GM20000 (cell line): ENCODE measurements around the gene ODAPH.

Experiments used
- DNase-seq: peaks from one replicate; pipeline ENCODE4 v3.0.0; 2012; ENCODE audit warnings: low spot score
- TF ChIP-seq, protein P1 (sequence below): IDR thresholded peaks from 2 replicates; pipeline ENCODE4 v1.5.1; 2012; ENCODE audit warnings: mild to moderate bottlenecking, control low read depth; ENCODE audit errors: extremely low read depth, missing control alignments

The ODAPH gene

DNA sequence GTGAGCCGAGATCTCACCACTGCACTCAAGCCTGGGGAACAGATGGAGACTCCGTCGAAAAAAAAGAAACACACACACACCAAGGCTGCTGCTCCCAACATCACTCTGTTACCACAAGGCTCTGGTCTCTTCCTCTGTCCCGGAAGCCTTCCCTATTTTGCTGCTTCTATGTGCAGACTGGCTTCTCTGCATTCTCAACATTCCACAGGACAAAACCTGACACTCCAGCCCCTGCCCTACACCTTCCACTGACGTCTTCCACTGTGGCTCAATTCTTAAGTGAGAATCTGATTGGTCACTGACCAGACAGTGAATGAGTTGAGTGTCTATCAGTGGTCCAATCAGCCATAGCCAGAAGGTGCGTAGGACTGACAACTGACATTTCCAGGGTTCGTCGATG lies 5.9 kb downstream of the ODAPH start:
- no peak for DNase-seq

DNA sequence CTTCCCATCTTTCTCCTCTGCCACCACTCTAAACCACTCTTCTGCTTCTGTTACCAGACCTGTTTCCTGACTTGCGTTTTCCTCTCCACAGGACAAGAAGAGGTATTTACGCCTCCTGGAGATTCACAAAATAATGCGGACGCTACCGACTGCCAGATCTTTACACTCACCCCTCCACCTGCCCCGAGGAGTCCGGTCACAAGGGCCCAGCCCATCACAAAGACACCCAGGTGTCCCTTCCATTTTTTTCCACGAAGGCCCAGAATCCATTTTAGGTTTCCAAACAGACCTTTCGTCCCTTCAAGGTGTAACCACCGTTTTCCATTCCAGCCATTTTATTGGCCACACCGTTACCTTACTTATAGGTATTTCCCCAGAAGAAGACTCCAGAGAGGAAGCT lies 8.2 kb downstream of the ODAPH start:
- DNase-seq = no peak
- TF ChIP-seq, protein P1, sequence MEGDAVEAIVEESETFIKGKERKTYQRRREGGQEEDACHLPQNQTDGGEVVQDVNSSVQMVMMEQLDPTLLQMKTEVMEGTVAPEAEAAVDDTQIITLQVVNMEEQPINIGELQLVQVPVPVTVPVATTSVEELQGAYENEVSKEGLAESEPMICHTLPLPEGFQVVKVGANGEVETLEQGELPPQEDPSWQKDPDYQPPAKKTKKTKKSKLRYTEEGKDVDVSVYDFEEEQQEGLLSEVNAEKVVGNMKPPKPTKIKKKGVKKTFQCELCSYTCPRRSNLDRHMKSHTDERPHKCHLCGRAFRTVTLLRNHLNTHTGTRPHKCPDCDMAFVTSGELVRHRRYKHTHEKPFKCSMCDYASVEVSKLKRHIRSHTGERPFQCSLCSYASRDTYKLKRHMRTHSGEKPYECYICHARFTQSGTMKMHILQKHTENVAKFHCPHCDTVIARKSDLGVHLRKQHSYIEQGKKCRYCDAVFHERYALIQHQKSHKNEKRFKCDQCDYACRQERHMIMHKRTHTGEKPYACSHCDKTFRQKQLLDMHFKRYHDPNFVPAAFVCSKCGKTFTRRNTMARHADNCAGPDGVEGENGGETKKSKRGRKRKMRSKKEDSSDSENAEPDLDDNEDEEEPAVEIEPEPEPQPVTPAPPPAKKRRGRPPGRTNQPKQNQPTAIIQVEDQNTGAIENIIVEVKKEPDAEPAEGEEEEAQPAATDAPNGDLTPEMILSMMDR = no peak

More for the DNA sequence above, 5.9 kb downstream of the ODAPH start:
- TF ChIP-seq, protein P1 = no peak

GRCh38 chr4:75565481-75565880 lies 9.6 kb downstream of the ODAPH start:
- DNase-seq = no peak
- TF ChIP-seq, protein P1 = no peak

DNA sequence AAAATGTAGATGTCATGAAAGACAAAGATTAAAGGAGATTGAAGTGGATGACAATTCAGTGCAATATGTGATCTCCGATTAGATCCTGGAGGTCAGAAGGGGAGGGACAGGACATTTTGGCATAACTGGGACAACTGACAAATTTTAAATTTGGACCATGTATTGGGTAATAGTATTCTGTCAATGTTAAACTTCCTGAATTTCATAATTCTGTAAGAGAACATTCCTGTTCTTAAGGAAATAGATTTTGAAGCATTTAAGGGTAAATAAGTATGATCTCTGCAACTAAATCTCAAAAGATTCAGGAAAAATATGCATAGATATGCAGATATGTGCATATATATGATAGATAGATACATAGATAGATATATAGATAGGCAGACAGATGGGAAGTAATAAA lies 11.0 kb downstream of the ODAPH start:
- DNase-seq = no peak
- TF ChIP-seq, protein P1 = no peak

DNA sequence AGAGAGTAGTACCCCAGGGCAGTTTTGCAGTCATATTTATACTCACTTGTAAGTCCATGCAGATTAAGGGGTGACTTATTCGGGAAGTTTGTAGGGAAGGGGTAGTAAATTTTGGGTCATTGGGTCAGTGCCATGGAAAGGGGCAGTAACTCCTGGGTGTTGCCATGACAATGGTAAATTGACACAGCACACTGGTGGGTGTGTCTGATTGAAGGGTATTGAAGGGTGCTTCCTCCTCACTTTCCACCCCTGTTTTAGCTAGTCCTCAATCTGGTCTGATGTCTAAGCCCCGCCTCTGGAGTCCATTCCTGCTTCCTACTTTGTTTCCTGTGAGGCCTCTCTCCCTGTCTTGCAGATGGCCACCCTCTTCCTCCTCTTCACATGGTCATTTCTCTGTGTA lies 11.9 kb downstream of the ODAPH start:
- no peak for DNase-seq
- TF ChIP-seq, protein P1 = no peak

DNA sequence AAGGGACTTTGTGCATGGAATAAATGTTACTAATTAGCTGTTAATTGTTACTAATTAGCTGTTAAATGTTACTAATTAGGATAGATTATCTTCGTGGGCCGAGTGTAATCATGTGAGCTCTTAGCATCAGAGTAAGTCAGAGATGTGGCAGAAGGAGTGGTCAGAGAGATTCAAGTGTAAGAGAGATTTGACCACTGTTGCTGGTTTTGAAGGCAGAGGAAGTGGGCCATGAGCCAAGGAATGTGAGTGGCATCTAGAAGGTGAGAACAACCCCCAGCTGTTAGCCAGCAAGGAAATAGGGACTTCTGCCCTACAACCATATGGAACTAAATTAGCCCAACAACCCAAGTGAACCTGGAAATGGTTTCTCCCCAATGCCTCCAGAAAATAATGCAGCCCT lies 28.2 kb downstream of the ODAPH start:
- TF ChIP-seq, protein P1 = no peak
- no peak for DNase-seq

GRCh38 chr4:75593393-75593792 lies 37.5 kb downstream of the ODAPH start:
- TF ChIP-seq, protein P1 = no peak
- DNase-seq = no peak
